Measurements from ENCODE around the gene BPIFB1. TPM values are rescaled to one million over a fixed set of nuclear protein-coding genes. Genes with fewer than 3 reads are reported as not detected.

Gene BPIFB1
- total and polyA plus RNA-seq, 2 of the 8 experiments (the other 6 are each of a cell fraction or from before 2014, with no cell fraction given): not detected

- Histone ChIP-seq H3K4me2 (ENCODE audit: insufficient read depth in 1 of 2, low read depth in 2 of 2, low read length in 2 of 2) (no peak overlapping the region), H2BK20ac (ENCODE audit: low read length) (no peak overlapping the region), H3K4ac (replicated peaks; ENCODE audit: insufficient read length, low read depth, low read length) (no peak overlapping the region), H3K23me2 (ENCODE audit: low read depth, low read length) (no peaks in the 10 kb centered on the region), H2AK5ac (ENCODE audit: low read depth, low read length) (no peak overlapping the region), H3K27me3 (replicated peaks in 1 of 4; ENCODE audit: control insufficient read depth in 3 of 4, extremely low read depth in 1 of 4, insufficient read depth in 3 of 4, low read length in 3 of 4) (no peaks in the 10 kb centered on the region), H3K36me3 (ENCODE audit: control insufficient read depth in 2 of 4, insufficient read depth in 4 of 4, low read length in 3 of 4) (no peaks in the 10 kb centered on the region), H4K8ac (ENCODE audit: extremely low read depth, insufficient read depth, low read length) (no peak overlapping the region), H3K9ac (replicated peaks in 1 of 4; ENCODE audit: extremely low read depth in 1 of 4, low read depth in 3 of 4, low read length in 3 of 4) (no peak overlapping the region), H3K79me2 (ENCODE audit: control insufficient read depth in 1 of 2, insufficient read depth in 2 of 2, low read length in 2 of 2) (no peaks in the 10 kb centered on the region), H3K4me3 (ENCODE audit: extremely low read depth in 1 of 4, insufficient read depth in 2 of 4, low read depth in 3 of 4, low read length in 4 of 4) (no peak overlapping the region), H2BK12ac (ENCODE audit: low read depth, low read length) (no peak overlapping the region), H2BK15ac (ENCODE audit: low read length) (no peak overlapping the region), H4K20me1 (replicated peaks in 1 of 2; ENCODE audit: control insufficient read depth in 1 of 2, insufficient read depth in 2 of 2, low read length in 2 of 2) (no peaks in the 10 kb centered on the region), H4K5ac (ENCODE audit: insufficient read length, low read depth, low read length) (no peak overlapping the region), H3K27ac (ENCODE audit: low read depth, low read length) (no peak overlapping the region), H3K18ac (ENCODE audit: extremely low read depth, low read length) (no peak overlapping the region), H3K56ac (replicated peaks; ENCODE audit: insufficient read length, low read depth, low read length) (no peak overlapping the region), H2BK120ac (replicated peaks; ENCODE audit: low read depth, low read length) (no peak overlapping the region), H2AFZ (ENCODE audit: low read length) (no peak overlapping the region), H3K23ac (ENCODE audit: insufficient read length) (no peak overlapping the region), H3K4me1 (replicated peaks in 1 of 4; ENCODE audit: control insufficient read depth in 3 of 4, insufficient read depth in 4 of 4, low read length in 3 of 4) (no peaks in the 10 kb centered on the region), H4K91ac (replicated peaks; ENCODE audit: insufficient read length, low read length) (no peak overlapping the region), H3K14ac (ENCODE audit: insufficient read length) (no peak overlapping the region), H3K9me3 (ENCODE audit: insufficient read depth in 2 of 2, low read depth in 1 of 2, low read length in 1 of 2) (no peaks in the 10 kb centered on the region), H2BK5ac (ENCODE audit: low read depth, low read length) (no peak overlapping the region), H3K79me1 (ENCODE audit: low read depth, low read length) (no peaks in the 10 kb centered on the region)
- ChIA-PET CTCF (ENCODE audit: partially characterized antibody) (interaction anchor here (1.3 to 1.5 kb wide), 2 partner anchors 11 to 13 kb away, joined by 3 to 5 read pairs; no protein-coding TSS in a partner anchor), POLR2A (ENCODE audit: partially characterized antibody) (no interaction called here)
- DNase-seq (ENCODE audit: low read depth in 1 of 2, low spot score in 2 of 2) (no peak), FAIRE-seq (no peak)
- 84% methylated on average over 3 of the region's 3 CpGs; no CpG with 5 or more reads in 1 of the 2 experiments for WGBS, 2 experiments (ENCODE audit: extremely low coverage in 1 of 2, insufficient coverage in 1 of 2, insufficient read length in 1 of 2, insufficient replicate concordance in 2 of 2, low coverage in 1 of 2, low lambda C conversion rate in 2 of 2, missing lambda C conversion rate in 1 of 2)
- TF ChIP-seq YY1 (IDR thresholded peaks at IDR 0.05; ENCODE audit: low read depth, low read length): no peak
- no peak for TF ChIP-seq RNF2 (IDR thresholded peaks at IDR 0.05; ENCODE audit: borderline replicate concordance, low read depth, low read length, missing control alignments, poor library complexity, severe bottlenecking)
- no peak for TF ChIP-seq BRCA1 (IDR thresholded peaks at IDR 0.05; ENCODE audit: low read depth, low read length)
- no peak for TF ChIP-seq KDM4A (IDR thresholded peaks at IDR 0.05; ENCODE audit: low read depth, low read length, severe bottlenecking)
- no peak for TF ChIP-seq GABPA (IDR thresholded peaks at IDR 0.05; ENCODE audit: borderline replicate concordance, insufficient read depth, low read length)
- no peak for TF ChIP-seq GTF2F1 (IDR thresholded peaks at IDR 0.05; ENCODE audit: borderline replicate concordance, low read depth, low read length)
- TF ChIP-seq SP1 (IDR thresholded peaks at IDR 0.05; ENCODE audit: low read depth, low read length): no peak
Measured at GRCh38 chr20:33252460-33252859, 30.6 kb upstream of the BPIFB1 start.

All from H1 (cell line).